ENCODE results near the gene TAF15.

DNA sequence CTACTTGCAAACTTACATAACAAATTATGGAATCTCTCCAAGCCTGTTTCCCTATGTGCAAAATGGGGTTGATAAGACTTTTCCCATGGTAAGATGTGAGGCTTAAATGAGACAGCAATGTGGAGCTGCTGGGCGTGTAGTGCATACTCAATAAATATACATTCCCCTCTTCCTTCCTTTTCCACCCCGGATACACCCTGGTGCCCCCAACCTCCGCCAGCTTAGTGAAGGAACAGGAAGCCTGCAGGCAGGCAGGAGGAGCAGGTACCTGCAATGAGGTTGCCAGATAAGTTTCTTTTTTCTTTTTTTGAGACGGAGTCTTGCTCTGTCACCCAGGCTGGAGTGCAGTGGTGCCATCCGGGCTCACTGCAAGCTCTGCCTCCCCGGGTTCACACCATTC lies 33.7 kb upstream of the TAF15 start:
- TF ChIP-seq, protein P1, sequence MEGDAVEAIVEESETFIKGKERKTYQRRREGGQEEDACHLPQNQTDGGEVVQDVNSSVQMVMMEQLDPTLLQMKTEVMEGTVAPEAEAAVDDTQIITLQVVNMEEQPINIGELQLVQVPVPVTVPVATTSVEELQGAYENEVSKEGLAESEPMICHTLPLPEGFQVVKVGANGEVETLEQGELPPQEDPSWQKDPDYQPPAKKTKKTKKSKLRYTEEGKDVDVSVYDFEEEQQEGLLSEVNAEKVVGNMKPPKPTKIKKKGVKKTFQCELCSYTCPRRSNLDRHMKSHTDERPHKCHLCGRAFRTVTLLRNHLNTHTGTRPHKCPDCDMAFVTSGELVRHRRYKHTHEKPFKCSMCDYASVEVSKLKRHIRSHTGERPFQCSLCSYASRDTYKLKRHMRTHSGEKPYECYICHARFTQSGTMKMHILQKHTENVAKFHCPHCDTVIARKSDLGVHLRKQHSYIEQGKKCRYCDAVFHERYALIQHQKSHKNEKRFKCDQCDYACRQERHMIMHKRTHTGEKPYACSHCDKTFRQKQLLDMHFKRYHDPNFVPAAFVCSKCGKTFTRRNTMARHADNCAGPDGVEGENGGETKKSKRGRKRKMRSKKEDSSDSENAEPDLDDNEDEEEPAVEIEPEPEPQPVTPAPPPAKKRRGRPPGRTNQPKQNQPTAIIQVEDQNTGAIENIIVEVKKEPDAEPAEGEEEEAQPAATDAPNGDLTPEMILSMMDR (IDR thresholded peaks at IDR 0.05; ENCODE audit: poor library complexity, severe bottlenecking): no peak
- TF ChIP-seq EP300 (conservative IDR thresholded peaks at IDR 0.05; ENCODE audit: poor library complexity, severe bottlenecking) (no peak), MXI1 (conservative IDR thresholded peaks at IDR 0.05; ENCODE audit: poor library complexity, severe bottlenecking) (no peak), SMC3 (conservative IDR thresholded peaks at IDR 0.05; ENCODE audit: poor library complexity) (no peak)
